Activated T-cell treated with anti-CD3 and anti-CD28 coated beads for 48 hours (primary cell): ENCODE results near the gene AQP1.

Experiments
- DNase-seq: peaks from one replicate; pipeline ENCODE4 v3.0.0-alpha.2; 2020; ENCODE audit warnings: low read depth

AQP1 gene

DNA sequence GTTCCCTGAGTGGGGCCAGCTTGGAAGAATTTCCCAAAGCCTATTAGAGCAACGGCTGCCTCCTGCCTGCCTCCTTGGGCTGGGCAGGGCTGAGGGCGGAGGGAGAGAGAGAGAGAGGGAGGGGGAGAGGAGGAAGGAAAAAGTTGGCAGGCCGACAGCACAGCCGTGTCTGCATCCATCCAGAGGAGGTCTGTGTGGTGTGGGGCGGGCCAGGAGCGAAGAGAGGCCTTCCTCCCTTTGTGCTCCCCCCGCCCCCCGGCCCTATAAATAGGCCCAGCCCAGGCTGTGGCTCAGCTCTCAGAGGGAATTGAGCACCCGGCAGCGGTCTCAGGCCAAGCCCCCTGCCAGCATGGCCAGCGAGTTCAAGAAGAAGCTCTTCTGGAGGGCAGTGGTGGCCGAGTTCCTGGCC lies at the start of gene AQP1:
Gene AQP1 (plus strand): TSS at position 293 of the 409 bp plus-strand sequence. CDS start 57 bp downstream, at position 350.
- no peak for DNase-seq

- DNase-seq = no peak
Observed at GRCh38 chr7:30862995-30863705, 48.5 kb upstream of the AQP1 start.

DNA sequence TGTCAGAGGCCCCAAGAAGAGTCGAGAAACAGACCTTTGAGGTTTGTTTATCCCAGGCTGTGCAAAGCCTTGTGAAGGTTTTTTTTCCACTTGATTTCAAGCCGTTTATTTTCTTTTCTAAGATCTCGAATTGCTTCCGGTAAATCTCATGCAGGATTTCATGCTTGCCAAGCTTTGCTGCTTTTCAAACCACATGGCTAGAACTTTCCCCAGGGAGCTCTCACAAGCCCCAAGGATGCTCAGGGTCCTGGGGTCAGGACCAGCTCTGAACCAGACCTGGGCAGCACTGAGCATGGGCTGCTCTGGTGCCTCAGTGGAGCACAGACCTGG lies 48.0 kb upstream of the AQP1 start:
- no peak for DNase-seq

- no peak for DNase-seq
Observed at GRCh38 chr7:30864101-30864500, 47.6 kb upstream of the AQP1 start.

DNA sequence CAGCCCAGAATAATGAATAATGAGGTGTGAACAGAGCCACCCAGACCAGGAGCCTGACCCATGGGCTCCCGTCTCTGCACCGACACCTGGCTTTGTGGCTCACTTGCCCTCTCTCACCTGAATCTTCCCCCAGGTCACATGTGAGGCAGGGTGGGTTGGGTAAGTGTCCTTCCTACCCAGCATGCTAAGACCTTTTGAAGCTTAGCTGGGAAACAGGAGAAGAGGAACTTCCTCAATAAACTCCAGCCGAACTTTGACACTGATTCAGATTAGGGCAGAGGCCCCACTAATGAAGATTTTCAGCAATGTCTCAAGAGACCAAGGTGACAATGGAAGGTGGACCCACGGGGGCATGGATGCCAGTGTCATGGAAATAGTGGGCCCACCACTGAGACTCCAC lies 46.6 kb upstream of the AQP1 start:
- DNase-seq = no peak

DNA sequence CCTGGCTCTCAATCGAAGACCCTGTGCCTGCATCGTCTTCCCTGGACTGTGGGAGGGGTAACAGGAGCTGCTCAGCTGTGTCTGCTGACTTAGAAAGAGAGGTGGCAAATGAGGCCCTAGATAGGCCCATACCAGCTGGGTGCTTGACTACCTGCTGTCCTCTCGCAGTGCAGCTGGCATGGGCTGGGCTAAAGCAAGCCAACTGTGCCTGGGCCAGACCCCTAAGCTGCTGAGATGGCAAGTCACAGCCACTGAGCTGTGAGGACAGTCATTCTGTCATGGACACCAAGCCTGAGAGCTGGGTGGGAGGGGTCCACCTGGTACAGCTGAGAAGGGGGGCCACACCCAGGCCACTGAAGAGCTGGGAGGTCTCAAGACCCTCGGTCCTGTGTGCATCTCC lies 45.8 kb upstream of the AQP1 start:
- DNase-seq = no peak

DNA sequence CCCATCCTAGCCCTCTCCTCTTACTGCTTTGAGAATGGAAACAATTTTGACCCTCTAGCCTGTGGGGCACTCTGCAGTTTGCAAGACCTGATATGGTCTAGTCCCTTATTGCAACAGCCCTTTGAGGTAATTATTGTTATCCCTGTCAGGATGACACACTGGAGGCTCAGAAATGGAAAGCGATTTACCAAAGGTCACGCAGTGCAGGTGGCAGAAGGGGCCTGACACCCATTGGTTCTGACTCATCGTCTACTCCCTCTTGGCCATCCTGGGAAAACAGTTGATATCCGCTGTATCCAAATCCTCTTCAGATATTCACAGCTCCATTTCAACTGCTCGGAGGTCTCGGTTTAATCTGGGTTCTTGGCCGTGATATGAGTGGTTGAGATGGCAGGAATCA lies 44.7 kb upstream of the AQP1 start:
- DNase-seq = no peak

DNA sequence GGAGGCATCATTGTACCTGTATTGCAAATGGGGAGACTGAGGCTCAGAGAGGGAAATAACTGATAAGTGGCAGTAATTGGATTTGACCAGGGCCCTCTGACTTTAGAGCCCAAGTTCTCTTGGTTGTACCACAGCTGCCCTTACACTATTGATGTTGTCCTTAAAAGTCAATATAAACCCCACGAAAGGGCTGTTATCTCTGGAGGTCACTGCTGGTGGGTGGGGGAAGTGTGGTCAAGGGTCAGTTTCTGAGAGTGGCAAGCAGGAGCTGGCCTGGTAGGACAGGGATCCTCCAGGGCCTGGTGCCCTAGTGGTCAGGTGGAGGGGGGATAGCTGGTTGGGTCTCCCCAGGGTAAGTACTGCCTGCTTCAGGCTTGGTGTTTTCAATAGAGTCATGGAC lies 44.2 kb upstream of the AQP1 start:
- no peak for DNase-seq

DNA sequence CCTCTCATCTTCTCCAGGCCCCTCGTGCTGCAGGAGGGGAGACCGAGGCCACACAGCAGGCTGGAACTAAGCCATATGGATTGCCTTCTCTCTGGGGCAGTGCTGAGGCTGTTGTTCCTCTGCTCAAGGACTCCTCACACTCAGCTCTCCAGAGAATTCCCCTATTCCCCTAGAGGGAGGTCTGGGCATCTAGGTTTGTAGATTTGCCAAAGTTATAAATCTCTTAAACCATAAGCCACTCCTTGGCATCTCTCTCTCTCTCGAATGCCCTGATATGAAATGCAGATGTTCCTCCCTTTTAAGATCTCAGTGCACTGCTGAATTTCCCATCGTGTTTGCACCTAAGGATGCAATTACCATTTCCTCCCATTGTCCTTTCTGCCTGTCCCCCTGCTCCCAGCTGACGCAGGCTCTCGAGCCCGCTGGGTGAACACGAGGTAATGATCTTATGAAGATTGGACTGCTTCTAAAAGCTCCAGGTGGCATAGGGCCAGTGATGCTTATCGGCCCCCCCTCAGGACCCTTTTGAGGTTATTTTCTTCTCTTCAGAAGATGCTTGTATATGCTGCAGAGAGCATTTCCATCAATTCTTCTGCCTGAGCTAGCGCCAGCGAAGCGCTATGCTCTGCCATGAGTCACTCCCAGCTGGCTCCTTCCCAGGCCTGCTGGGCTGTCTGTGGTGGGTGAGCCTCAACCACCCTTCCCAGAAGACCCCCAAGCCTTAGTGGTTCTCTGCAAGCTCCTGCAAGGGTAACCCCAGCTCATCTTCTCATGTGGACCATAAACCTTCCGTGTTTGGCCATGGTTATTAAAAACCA lies 41.6 kb upstream of the AQP1 start:
- DNase-seq = no peak

- no peak for DNase-seq
Observed at GRCh38 chr7:30870821-30871518, 40.7 kb upstream of the AQP1 start.

GRCh38 chr7:30871655-30872054 lies 40.0 kb upstream of the AQP1 start:
- DNase-seq = no peak

- no peak for DNase-seq
Observed at GRCh38 chr7:30873207-30873606, 38.4 kb upstream of the AQP1 start.

DNA sequence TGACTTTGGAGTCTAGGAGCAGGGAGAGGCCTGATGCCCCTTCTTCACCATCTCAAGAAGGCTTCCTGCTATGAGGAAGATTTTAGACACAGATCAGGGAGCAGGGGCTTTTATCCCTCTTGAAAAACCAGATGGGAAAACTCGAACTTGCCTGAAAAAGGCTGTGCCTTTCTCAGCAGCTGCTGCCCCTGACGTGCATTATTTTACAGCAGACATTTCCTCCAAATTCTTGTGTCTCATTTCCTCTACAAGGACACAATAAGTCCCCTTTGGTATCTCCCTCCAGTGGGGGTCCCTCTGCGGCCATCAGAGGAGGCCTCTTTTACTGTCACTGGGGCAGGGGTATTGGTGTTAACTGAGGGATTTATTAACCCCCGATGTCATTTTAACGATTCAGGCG lies 38.0 kb upstream of the AQP1 start:
- DNase-seq = no peak

- DNase-seq = no peak
Observed at GRCh38 chr7:30874656-30875302, 36.9 kb upstream of the AQP1 start.

- no peak for DNase-seq
Observed at GRCh38 chr7:30877015-30877769, 34.5 kb upstream of the AQP1 start.

DNA sequence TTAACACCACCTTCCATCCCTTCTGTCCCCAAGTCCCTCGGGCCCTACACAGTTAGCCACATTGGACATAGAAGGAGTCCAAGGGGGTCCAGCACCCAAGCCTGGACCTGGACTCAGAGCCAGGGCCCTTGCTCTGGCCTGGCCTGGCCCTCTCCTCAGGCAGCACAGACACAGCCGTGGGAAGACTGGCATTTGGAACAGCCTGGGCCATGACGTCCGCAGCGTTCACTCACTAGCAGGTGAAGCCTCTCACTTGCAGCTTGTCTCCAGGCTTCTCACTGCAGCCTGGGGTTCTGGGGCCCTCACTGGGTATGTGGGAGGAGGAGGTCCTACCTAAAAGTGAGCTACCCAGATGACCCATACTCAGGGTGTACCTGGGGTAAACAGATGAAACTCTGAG lies 33.7 kb upstream of the AQP1 start:
- no peak for DNase-seq

GRCh38 chr7:30879139-30880124 lies 32.2 kb upstream of the AQP1 start:
- DNase-seq = no peak

DNA sequence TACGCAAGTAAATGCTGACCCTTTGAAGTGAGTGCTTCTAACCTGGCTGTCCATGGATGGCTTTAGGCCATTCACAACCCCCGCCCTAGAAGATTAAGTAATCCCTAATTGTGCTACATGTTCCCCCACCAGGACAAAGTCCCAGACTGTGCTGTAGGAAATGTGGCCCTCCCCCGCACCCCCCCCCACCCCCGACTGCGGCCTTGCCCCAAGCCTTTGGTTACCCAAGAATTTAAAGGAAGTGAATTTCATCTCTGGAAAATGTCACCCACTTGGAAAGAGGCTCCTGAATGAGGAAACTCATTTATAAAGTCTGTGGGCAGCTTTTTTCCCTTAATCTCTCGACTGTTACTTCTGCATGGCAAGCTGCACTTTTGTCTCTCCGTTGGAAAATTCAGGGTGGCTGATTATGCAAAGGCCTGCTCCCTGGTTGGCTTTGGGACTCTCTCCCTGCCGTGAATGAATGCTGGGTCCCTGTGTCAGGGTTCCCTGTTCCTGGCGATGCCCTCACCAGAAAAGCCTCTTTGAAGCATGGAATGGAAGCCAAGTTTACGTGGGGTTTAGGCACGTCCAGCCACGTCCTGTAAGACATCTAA lies 31.4 kb upstream of the AQP1 start:
- DNase-seq = no peak

GRCh38 chr7:30880941-30881340 lies 30.7 kb upstream of the AQP1 start:
- DNase-seq = no peak

GRCh38 chr7:30881448-30881847 lies 30.2 kb upstream of the AQP1 start:
- DNase-seq = no peak
